Central memory CD8-positive, alpha-beta T cell (primary cell): Measurements from ENCODE around the gene RGS6.

Experiments
- ATAC-seq: fragments of 150-1000 bp; cut with Tn5 transposase; replicated peaks from 2 replicates; pipeline ENCODE4 v1.10.0; 2022; ENCODE audit warnings: mild to moderate bottlenecking, moderate FRiP score, moderate number of reproducible peaks; ENCODE audit not compliant: poor library complexity, severe bottlenecking; ENCODE audit errors: extremely low read depth
- DNase-seq, 2 donors: peaks; one replicate each; pipeline ENCODE4 v3.0.0; 2021; ENCODE audit warnings: low spot score in 2 of 2
- H3K27ac Mint-ChIP-seq: one replicate; pipeline ENCODE4 v1.8.0; 2022; ENCODE audit warnings: low read depth, mild to moderate bottlenecking, moderate library complexity, mixed read lengths
- H3K27me3 Mint-ChIP-seq: one replicate; pipeline ENCODE4 v1.8.0; 2022; ENCODE audit warnings: mixed read lengths
- H3K36me3 Mint-ChIP-seq: one replicate; pipeline ENCODE4 v1.8.0; 2022; ENCODE audit warnings: mild to moderate bottlenecking, moderate library complexity, mixed read lengths; ENCODE audit not compliant: insufficient read depth
- H3K4me1 Mint-ChIP-seq: one replicate; pipeline ENCODE4 v1.8.0; 2022; ENCODE audit warnings: mixed read lengths
- H3K4me3 Mint-ChIP-seq: one replicate; pipeline ENCODE4 v1.8.0; 2022; ENCODE audit warnings: mild to moderate bottlenecking, moderate library complexity, mixed read lengths
- H3K9me3 Mint-ChIP-seq: one replicate; pipeline ENCODE4 v1.8.0; 2022; ENCODE audit warnings: mixed read lengths

The RGS6 gene

GRCh38 chr14:72577521-72577920 lies 645.3 kb downstream of the RGS6 start:
- Mint-ChIP-seq H3K27me3 (peaks cover 60% of the 10 kb centered on the region), H3K4me1 (peaks cover 10% of the 10 kb centered on the region), H3K27ac (no peak overlapping the region), H3K9me3 (no peaks in the 10 kb centered on the region), H3K36me3 (no peaks in the 10 kb centered on the region), H3K4me3 (no peak overlapping the region)
- DNase-seq: no peak
- no peak for ATAC-seq

DNA sequence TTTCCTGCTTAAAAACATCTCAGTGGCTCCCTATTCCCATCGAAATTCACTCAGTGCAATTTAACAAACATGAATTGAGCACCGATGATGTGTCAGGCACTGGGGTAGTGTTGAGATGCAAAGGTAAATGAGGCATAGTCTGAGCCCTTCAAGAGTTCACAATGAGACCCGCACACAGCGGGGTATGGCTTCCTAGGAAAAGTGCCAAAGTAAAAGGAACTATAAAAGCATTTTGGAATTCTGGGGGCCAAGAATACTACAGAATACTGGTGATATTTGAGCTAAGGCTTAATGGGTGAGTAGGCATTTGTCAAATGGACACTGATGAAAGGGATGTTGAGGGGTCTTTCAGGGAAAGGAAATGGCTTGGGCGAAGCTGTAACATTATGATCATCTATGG lies 646.3 kb downstream of the RGS6 start:
- no peak for ATAC-seq
- H3K4me1 Mint-ChIP-seq: peaks cover 10% of the 10 kb centered on the region
- H3K27ac Mint-ChIP-seq: no peak overlapping the region
- H3K9me3 Mint-ChIP-seq: no peaks in the 10 kb centered on the region
- peaks cover 54% of the 10 kb centered on the region for H3K27me3 Mint-ChIP-seq
- no peak for DNase-seq
- no peak overlapping the region for H3K4me3 Mint-ChIP-seq
- no peaks in the 10 kb centered on the region for H3K36me3 Mint-ChIP-seq

DNA sequence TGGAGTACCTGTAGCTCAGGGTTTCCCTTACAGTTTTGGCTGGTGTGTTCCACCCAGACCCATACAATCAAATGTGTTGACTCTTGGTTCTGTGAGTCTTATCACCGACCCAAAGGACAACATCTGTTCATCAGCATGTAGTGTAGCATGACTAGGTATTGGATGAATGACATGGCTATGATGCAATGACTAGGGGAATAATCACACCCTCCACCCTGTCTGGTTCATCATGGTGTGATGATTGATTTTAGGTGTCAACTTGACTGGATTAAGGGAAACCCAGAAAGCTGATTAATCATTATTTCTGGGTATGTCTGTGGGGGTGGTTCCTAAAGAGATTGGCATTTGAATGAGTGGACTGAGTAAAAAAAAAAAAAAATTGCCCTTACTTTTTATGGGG lies 650.4 kb downstream of the RGS6 start:
- no peak for DNase-seq
- Mint-ChIP-seq H3K27ac (no peak overlapping the region), H3K4me1 (no peaks in the 10 kb centered on the region), H3K9me3 (no peaks in the 10 kb centered on the region), H3K27me3 (peaks cover 75% of the 10 kb centered on the region), H3K36me3 (no peaks in the 10 kb centered on the region), H3K4me3 (no peak overlapping the region)
- no peak for ATAC-seq

DNA sequence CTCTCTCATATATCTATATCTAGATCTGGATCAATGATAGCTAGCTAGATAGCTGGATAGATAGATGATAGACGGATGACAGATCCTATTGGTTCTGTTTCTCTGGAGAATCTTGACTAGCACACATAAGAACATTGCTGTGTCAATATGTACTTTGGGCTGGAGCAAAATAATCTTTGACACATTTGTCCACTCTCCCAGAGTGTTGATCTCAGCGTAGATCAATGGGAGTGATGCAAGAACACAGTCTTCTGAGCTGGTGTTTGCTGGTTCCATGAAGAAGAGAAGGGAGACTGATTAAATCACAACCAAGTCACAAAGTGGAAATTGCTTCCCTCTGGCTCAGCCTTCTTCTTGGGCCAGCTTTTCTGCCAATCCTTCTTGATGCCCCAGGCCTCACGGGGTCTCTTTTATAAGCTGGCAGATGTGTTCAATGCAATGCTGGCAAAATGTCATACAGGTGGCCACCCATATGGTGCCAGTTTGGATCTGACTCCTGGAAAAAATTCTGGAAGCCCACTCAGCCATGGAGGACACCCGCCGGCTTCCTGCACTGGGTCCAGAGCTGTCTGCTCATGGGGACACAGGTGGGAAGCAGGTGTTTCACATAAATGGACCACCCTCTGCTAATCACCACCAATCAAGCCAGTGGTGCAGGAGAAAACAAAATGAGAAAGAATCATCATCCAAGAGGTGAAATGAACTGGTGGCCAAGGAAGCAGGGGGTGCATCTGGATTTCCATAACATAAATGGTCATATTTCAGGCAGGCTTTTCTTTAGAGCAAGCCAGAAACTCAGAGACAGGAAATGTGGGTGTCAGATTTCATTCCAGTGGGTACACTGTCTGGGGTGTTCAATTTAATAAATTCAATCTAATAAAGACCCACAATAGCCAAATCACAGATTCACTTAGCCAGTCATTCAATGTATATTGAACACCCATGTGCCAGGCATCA lies 651.4 kb downstream of the RGS6 start:
- no peaks in the 10 kb centered on the region for H3K9me3 Mint-ChIP-seq
- H3K27ac Mint-ChIP-seq: no peak overlapping the region
- DNase-seq (no peak), ATAC-seq (no peak)
- H3K36me3 Mint-ChIP-seq: no peaks in the 10 kb centered on the region
- H3K4me3 Mint-ChIP-seq: no peak overlapping the region
- H3K27me3 Mint-ChIP-seq: peaks cover 74% of the 10 kb centered on the region
- no peaks in the 10 kb centered on the region for H3K4me1 Mint-ChIP-seq

DNA sequence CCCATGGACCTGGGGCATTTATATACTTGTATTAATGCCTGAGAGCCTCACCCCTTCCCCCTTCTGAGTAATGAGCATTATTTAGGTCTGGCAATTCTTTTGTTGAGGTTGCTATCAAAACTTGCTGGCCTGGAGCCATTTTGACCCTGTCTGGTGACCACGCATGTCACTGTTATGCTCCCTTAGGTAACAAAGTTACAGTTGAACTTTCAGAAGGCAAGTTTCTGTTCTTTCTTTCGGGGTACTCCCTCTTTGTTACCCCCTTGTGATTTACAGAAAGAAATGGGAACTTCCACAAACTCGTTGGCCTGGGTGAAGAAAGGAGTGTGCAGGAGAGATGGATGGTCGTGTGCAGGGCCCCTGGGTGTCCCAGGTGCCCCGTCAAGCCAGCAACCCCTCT lies 656.3 kb downstream of the RGS6 start:
- Mint-ChIP-seq H3K4me1 (peaks cover 34% of the 10 kb centered on the region), H3K9me3 (no peaks in the 10 kb centered on the region), H3K4me3 (no peak overlapping the region), H3K36me3 (no peaks in the 10 kb centered on the region), H3K27me3 (peaks cover 80% of the 10 kb centered on the region), H3K27ac (no peak overlapping the region)
- DNase-seq (no peak), ATAC-seq (no peak)

DNA sequence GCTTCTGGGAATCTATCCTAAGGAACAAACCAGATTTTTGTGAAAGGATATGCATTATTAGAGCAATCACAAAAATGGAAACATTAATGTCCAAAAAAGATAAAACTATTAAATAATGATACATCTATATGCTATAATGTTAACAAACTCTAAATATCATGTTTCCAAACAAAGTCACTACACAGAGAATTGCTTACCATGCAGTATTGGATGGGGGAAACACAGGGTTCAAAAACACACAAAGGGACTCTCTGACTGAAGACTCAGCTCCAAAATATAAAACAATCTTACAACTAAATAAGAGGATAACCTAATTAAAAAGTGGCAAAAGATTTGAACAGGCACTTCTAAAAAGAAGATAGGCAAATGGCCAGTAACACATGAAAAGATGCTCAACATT lies 657.4 kb downstream of the RGS6 start:
- H3K27ac Mint-ChIP-seq: no peak overlapping the region
- peaks cover 70% of the 10 kb centered on the region for H3K27me3 Mint-ChIP-seq
- no peaks in the 10 kb centered on the region for H3K9me3 Mint-ChIP-seq
- no peaks in the 10 kb centered on the region for H3K36me3 Mint-ChIP-seq
- H3K4me3 Mint-ChIP-seq: no peak overlapping the region
- DNase-seq (no peak), ATAC-seq (no peak)
- H3K4me1 Mint-ChIP-seq: peaks cover 44% of the 10 kb centered on the region

DNA sequence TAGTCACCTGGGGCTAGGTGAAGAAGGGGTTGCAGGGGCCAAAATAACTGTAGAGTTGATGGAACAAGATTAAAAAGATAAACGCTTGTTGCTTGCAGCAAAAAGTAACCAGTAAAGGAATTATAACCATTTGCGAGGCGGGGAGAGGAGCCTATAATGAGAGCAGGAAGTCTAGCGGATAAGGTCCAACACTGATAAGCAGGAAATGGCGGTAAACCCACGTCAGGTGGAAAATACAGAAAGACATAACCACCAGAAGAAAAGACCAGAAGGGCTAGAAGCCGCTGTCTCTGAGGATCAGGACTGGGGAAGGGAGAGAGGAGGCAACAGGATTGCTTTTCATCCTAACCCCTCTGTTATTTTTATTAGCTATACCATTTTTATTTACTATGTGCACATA lies 658.3 kb downstream of the RGS6 start:
- Mint-ChIP-seq H3K9me3 (no peaks in the 10 kb centered on the region), H3K27ac (no peak overlapping the region), H3K4me3 (peak overlapping the region; percentile 10), H3K27me3 (peaks cover 66% of the 10 kb centered on the region), H3K36me3 (no peaks in the 10 kb centered on the region), H3K4me1 (peaks cover 53% of the 10 kb centered on the region)
- ATAC-seq (no peak), DNase-seq (no peak)

DNA sequence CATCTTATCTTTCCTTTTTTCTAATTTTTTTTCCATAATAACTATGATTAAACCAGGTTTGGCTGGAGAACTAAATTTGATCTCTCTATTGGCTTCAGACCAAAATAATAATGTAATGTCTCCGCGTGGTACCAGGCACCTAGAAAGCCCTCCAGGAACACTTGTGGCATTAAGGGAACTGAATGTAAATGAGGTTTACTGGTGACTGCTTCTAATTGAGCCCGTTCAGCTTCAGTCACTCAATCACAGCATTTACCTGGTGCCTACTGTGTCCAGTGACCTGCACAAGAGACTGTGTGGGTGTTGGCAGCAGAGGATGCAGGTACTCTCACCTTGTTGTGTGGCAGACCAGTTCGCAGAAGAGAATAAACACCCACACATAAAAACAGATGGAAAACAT lies 659.2 kb downstream of the RGS6 start:
- Mint-ChIP-seq H3K36me3 (peaks cover 3% of the 10 kb centered on the region), H3K4me1 (peaks cover 61% of the 10 kb centered on the region), H3K27ac (no peak overlapping the region), H3K4me3 (no peak overlapping the region), H3K27me3 (peaks cover 66% of the 10 kb centered on the region), H3K9me3 (no peaks in the 10 kb centered on the region)
- ATAC-seq (no peak), DNase-seq (no peak)

GRCh38 chr14:72594099-72594901 lies 662.1 kb downstream of the RGS6 start:
- Mint-ChIP-seq H3K4me3 (peak overlapping the region; percentile 53), H3K36me3 (peaks cover 3% of the 10 kb centered on the region), H3K27me3 (peaks cover 55% of the 10 kb centered on the region), H3K4me1 (peaks cover 62% of the 10 kb centered on the region), H3K9me3 (no peaks in the 10 kb centered on the region), H3K27ac (no peak overlapping the region)
- DNase-seq (peak; percentile 19 to 53), ATAC-seq (peak; percentile 97)

DNA sequence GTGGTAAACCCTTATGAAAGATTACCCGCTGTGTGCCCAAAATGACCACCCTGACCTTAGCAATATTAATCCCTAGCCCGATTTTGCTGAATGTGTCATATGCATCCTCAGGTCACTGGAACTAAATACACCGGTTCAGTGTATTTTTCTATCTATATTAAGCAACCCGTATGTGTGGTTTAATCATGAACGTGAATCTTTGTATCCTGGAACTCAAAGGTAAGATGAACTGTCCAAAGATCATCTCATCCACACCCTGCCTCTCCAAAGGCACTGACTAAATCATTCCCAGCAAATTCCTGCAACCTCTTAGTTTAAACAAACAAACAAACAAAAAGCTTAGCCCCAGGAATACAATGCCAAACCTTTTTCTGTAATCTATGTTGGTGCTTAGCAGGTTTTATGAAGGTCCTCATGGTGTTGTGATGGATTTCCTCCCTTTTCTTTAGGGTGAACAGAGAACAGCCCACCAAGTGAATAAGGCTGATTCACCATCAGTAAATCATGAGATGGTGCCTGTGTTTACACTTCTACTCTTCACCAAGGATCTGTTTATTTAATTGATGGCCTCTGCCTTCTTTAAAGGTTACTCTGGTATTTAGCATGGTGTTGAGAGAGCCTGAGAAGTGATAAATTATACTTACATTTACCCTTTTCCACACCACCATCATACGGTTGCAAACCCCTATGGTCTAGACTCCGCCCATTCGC lies 663.1 kb downstream of the RGS6 start:
- no peak overlapping the region for H3K4me3 Mint-ChIP-seq
- H3K9me3 Mint-ChIP-seq: no peaks in the 10 kb centered on the region
- peaks cover 4% of the 10 kb centered on the region for H3K36me3 Mint-ChIP-seq
- peaks cover 56% of the 10 kb centered on the region for H3K27me3 Mint-ChIP-seq
- H3K4me1 Mint-ChIP-seq: peaks cover 56% of the 10 kb centered on the region
- ATAC-seq (no peak), DNase-seq (no peak)
- H3K27ac Mint-ChIP-seq: no peak overlapping the region

- Mint-ChIP-seq H3K9me3 (no peaks in the 10 kb centered on the region), H3K36me3 (peaks cover 4% of the 10 kb centered on the region), H3K4me1 (peaks cover 43% of the 10 kb centered on the region), H3K27ac (no peak overlapping the region), H3K27me3 (peaks cover 61% of the 10 kb centered on the region), H3K4me3 (no peak overlapping the region)
- no peak for ATAC-seq
- DNase-seq: no peak
These were observed 665.3 kb downstream of the RGS6 start for GRCh38 chr14:72597252-72598233.
